ENCODE results near the gene SMPD3.

Gene SMPD3

GRCh38 chr16:68379472-68380347 lies 68.6 kb downstream of the SMPD3 start:
- DNase-seq, result no peak

GRCh38 chr16:68378436-68379415 lies 69.6 kb downstream of the SMPD3 start:
- no peak for DNase-seq

GRCh38 chr16:68377667-68378393 lies 70.5 kb downstream of the SMPD3 start:
- no peak for DNase-seq

- DNase-seq, result no peak
Observed at GRCh38 chr16:68377221-68377620, 71.1 kb downstream of the SMPD3 start.

GRCh38 chr16:68376590-68376989 lies 71.7 kb downstream of the SMPD3 start:
- DNase-seq, result no peak

- DNase-seq, result no peak
Observed at GRCh38 chr16:68375801-68376536, 72.3 kb downstream of the SMPD3 start.

- no peak for DNase-seq
Observed at GRCh38 chr16:68374961-68375660, 73.2 kb downstream of the SMPD3 start.

GRCh38 chr16:68374246-68374805 lies 74.0 kb downstream of the SMPD3 start:
- no peak for DNase-seq

GRCh38 chr16:68373528-68374245 lies 74.6 kb downstream of the SMPD3 start:
- DNase-seq, result no peak

GRCh38 chr16:68372806-68373205 lies 75.5 kb downstream of the SMPD3 start:
- no peak for DNase-seq

- no peak for DNase-seq
Observed at GRCh38 chr16:68372381-68372720, 76.0 kb downstream of the SMPD3 start.

- DNase-seq, result no peak
Observed at GRCh38 chr16:68371706-68372380, 76.5 kb downstream of the SMPD3 start.

- DNase-seq, result no peak
Observed at GRCh38 chr16:68371276-68371651, 77.0 kb downstream of the SMPD3 start.

GRCh38 chr16:68370581-68371275 lies 77.6 kb downstream of the SMPD3 start:
- DNase-seq, result no peak

GRCh38 chr16:68369697-68370580 lies 78.4 kb downstream of the SMPD3 start:
- DNase-seq, result no peak

- no peak for DNase-seq
Observed at GRCh38 chr16:68369168-68369567, 79.1 kb downstream of the SMPD3 start.

GRCh38 chr16:68368301-68368888 lies 79.9 kb downstream of the SMPD3 start:
- no peak for DNase-seq

GRCh38 chr16:68367891-68368290 lies 80.4 kb downstream of the SMPD3 start:
- DNase-seq, result no peak
